HG03108 (cell line): ENCODE results near the gene THAP9.
"Not testable (repeated sequence)": the region's sequence is repeated elsewhere in the genome, so short reads cannot be mapped to it uniquely, and the experiment has no call there.

Source experiments
- ATAC-seq: cut with Tn5 transposase; IDR thresholded peaks from one replicate; pipeline ENCODE4 v1.9.1; 2021; ENCODE audit warnings: moderate library complexity; ENCODE audit not compliant: unreplicated experiment

THAP9 gene

GRCh38 chr4:82900411-82901182 is at the start of gene THAP9:
Gene THAP9 (plus strand): TSS chr4:82900735. CDS start chr4:82900803, 68 bp downstream.
- ATAC-seq = peak; percentile 90

- no peak for ATAC-seq
Measured at GRCh38 chr4:82851318-82851717, 49.2 kb upstream of the THAP9 start.

- ATAC-seq = no peak
Measured at GRCh38 chr4:82851885-82852750, 48.4 kb upstream of the THAP9 start.

GRCh38 chr4:82852751-82853285 is 47.7 kb upstream of the THAP9 start:
- no peak for ATAC-seq

DNA sequence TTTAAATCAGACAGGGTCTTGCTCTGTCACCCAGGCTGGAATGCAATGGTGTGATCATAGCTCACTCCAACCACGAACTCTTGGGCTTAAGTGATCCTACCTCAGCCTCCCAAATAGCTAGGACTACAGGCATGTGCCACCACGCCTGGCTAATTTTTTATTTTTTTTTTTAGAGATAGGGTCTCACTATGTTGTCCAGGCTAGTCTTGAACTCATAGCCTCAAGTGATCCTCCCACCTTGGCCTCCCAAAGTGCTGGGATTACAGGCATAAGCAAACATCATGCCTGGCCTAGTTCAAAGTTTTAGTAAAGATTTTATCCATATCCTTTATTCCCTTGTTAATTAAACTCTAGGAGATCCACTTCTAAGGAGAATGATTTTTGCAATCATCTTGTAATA is 40.0 kb upstream of the THAP9 start:
- not testable (repeated sequence) for ATAC-seq

GRCh38 chr4:82861529-82861928 is 39.0 kb upstream of the THAP9 start:
- no peak for ATAC-seq

DNA sequence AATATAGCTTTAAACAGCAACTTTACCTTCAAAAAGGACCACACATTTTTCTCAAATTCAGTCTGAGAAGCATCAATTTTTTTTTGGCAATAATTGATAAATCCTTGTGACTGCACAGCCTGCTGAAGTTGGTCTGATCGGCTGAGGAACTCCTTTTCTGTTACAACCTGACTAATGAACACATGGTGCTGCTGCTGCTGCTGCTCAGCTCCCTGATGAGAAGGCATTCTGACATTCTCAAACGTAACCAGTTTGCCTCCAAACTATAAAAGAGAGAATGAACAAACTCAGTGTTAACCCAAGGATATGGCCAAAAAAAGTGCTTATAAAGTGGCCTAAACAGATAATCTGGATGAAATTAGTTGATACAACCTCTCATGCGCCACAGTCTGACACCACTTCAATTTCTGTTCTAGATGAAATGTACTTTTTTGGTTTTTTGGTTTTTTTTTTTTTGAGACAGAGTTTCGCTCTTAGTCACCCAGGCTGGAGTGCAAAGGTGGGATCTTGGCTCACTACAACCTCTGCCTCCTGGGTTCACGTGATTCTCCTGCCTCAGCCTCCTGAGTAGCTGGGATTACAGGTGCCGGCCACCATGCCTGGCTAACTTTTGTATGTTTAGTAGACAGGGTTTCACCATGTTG is 36.1 kb upstream of the THAP9 start:
- no peak for ATAC-seq

- no peak for ATAC-seq
Measured at GRCh38 chr4:82865592-82865991, 34.9 kb upstream of the THAP9 start.

- not testable (repeated sequence) for ATAC-seq
Measured at GRCh38 chr4:82866033-82866432, 34.5 kb upstream of the THAP9 start.

- ATAC-seq = no peak
Measured at GRCh38 chr4:82866706-82867385, 33.7 kb upstream of the THAP9 start.

DNA sequence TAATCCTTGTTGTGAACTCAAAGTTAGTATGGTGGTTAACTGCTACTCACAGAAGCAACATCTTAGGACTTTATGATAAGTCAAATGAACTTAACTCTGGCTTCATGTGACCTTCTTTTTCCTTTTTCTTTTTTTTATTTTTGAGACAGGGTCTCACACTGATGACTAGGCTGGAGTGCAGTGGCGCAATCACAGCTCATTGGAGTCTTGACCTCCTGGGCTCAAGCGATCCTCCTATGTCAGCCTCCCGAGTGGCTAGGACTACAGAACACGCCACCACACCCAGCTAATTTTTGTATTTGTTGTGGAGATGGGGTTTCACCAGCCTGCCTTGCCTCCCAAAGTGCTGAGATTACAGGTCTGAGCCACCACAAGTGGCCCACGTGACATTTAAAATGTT is 32.0 kb upstream of the THAP9 start:
- no peak for ATAC-seq

- no peak for ATAC-seq
Measured at GRCh38 chr4:82885410-82885809, 15.1 kb upstream of the THAP9 start.

- no peak for ATAC-seq
Measured at GRCh38 chr4:82886147-82886942, 14.2 kb upstream of the THAP9 start.

DNA sequence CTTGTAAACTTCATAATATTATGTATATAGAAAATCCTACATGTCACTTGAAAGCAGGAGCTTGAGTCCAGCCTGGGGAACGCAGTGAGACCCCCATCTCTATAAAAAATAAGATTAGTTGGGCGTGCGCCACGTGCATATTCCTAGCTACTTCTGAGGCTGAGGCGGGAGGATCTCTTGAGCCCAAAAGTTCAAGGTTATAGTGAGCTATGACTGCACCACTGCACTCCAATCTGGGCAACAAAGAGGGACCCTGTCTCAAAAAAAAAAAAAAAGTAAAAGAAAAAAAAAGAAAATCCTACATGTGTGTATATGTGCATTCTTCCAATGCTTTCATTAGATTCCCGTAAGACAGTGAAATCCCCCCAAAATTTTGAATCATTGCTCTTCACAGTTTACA is 11.2 kb upstream of the THAP9 start:
- ATAC-seq = no peak

DNA sequence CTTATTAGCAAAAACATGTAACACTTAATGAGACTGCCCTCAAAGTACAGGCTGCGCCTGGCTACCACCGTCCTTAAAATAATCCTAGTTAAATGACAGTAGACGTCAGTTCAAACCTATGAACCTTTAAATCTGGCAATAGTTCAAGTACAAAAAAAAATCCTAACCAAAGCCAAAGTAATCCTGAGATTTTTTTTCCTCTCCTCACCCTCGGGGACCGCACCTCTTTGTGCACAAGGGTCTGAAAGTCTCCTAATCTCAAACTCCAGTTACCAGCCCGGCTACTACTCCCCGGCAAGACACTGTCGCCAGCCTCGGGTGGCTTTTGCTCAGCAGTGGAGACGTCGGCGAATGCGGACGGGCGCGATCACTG is 10.0 kb upstream of the THAP9 start:
- no peak for ATAC-seq

DNA sequence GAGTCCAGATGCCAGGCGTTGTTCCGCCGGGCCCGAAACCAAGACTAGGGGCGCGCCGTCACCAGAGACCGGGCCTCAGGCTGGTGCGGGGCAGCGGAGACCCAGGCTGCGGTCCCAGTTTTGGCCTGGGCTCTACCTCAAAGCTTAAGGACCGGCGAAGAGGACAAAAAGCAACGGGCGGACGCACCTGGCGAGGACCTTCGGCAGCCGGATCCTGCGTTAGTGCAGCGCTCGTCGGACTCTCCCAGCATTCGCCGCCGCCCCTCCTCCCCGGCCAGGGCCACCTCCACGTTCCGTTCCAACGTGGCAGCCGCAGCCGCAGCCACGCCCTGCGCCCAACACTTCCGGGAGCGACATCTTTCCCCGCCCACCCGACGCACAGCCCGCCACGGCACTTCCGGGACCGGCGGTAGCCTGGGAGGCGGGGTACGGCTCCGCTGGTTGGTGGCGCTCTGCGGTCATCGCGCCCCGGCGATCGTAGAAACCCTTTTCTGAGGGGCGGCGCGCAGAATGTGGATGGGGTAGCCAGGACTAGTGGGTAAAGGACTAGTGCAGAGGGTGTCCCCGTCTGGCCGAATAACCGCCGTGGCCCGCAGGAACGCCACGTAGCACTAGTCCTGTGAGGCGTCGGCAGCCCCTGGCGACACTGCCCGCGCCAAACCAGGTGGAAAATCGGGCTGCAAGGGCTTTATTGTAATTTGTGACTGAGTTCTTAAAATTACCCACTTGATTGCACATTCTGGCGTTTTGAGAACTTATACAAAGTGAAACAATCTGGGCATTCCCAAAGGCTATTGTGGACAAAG is 9.4 kb upstream of the THAP9 start, which contains the start of gene SEC31A:
Gene SEC31A (minus strand): TSS at position 253 of the 806 bp plus-strand sequence. CDS start 9,217 bp downstream, outside the sequence.
- ATAC-seq = peak; percentile 93

DNA sequence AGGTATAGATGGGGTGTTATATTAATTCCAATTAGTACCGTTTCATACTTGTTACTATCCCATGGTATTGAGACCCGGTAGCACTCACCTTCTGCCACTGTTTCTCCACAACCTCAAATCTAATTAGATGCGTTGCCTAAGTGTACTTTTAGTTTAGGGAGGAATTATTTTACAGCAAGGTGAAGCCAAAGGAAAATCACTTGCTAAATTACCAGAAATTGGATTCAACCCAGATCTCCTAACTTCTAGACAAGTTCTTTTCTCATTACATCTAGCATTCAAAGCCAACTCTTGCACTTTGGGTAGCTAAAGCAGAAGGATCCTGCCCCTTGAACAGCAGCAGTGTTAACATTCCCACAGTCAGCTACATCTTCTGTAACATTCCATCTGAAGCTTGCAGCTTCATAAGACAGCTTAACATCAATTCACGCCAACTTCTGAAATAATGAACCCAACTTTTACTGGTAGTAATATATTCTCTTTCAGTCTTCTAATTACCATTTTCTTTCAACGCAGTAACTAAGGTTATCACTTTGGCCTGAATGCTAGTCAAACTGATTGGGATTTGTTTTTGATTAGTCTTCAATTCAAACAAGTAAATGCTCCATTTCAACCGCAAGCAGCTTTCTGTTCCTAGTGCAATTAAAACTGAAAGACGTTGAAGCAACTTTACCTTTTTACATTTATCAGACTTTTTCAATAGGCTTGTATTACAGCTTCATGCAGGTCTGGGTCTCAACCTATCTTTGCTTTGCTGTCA is 8.6 kb upstream of the THAP9 start:
- ATAC-seq = no peak

DNA sequence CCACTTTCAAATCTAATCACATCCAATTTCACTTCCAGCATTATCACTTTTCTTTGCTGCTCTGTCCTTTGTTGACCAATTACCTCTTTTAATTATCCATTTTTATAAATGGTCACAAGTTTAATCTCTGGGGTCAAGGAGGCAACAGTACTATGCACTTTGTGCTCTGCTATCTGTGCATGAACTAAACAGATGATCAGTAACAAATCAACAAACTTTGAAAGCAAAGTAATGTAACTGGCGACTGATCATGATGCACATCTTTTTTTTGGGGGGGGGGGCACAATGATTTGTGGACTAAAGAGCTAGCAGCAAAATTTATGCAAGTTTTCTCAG is 8.1 kb upstream of the THAP9 start:
- ATAC-seq = no peak
